Gastroesophageal sphincter (tissue), 4 donors: Measurements from ENCODE around the gene DCAKD. TPM values are rescaled to one million over a fixed set of nuclear protein-coding genes. Genes with fewer than 3 reads are reported as not detected.

ENCODE experiments used
- ATAC-seq: fragments of 150-250 bp; one replicate; pipeline ENCODE4 v1.9.1; 2016; ENCODE audit warnings: mild to moderate bottlenecking, moderate library complexity
- H3K27ac ChIP-seq, 4 donors: fragments of 200-600 bp; sonication (generic) in 3 of 4; 1 replicate in 3 of 4; 2 replicates in 1 of 4; pipeline ENCODE4 v1.5.1; 2016 to 2019
- H3K27me3 ChIP-seq: fragments of 200-600 bp; sonication (generic); one replicate; pipeline ENCODE4 v1.5.1; 2019
- H3K36me3 ChIP-seq, 2 donors: fragments of 200-600 bp; sonication (generic); one replicate each; pipeline ENCODE4 v1.5.1; 2019; ENCODE audit warnings: control low read depth in 1 of 2
- H3K4me1 ChIP-seq, 3 donors: fragments of 200-600 bp; sonication (generic); 1 replicate in 2 of 3; 2 replicates in 1 of 3; pipeline ENCODE4 v1.5.1; 2016 to 2019; ENCODE audit warnings: control low read depth in 2 of 3
- H3K4me3 ChIP-seq, 2 donors: fragments of 200-600 bp; sonication (generic); one replicate each; pipeline ENCODE4 v1.5.1; 2019; ENCODE audit warnings: mild to moderate bottlenecking in 1 of 2, moderate library complexity in 1 of 2
- H3K9me3 ChIP-seq, 3 donors: fragments of 200-600 bp; sonication (generic); one replicate each; pipeline ENCODE4 v1.5.1; 2017 to 2019; ENCODE audit warnings: control low read depth in 2 of 3
- EP300 ChIP-seq: sonication (generic); formaldehyde crosslinking; IDR thresholded peaks from one replicate; pipeline ENCODE4 v1.6.1; 2017; ENCODE audit warnings: antibody characterized with exemption, mild to moderate bottlenecking
- POLR2A ChIP-seq, 2 donors: fragments of 450-650 bp; IDR thresholded peaks; one replicate each; pipeline ENCODE4 v1.6.1; 2017; ENCODE audit warnings: antibody characterized with exemption in 2 of 2, mild to moderate bottlenecking in 2 of 2, moderate library complexity in 1 of 2
- POLR2AphosphoS5 ChIP-seq: sonication (generic); formaldehyde crosslinking; IDR thresholded peaks from one replicate; pipeline ENCODE4 v1.6.1; 2017; ENCODE audit warnings: antibody characterized with exemption
- WGBS, 2 donors: methylation state at CpG; one replicate each; pipeline ENCODE4 v1.1.5; 2018; ENCODE audit warnings: low coverage in 1 of 2; 5-methylcytosine and 5-hydroxymethylcytosine counted together
- total RNA-seq, 4 donors: library from RNA; depleted of rRNA; stranded (reverse); fragments of >200 nt; gene quantifications; one replicate each; pipeline ENCODE4 v1.1.0, GENCODE V29; 2016
- TF ChIP-seq, protein P1 (sequence below), 4 experiments: fragments of 200-600 bp in 2 of 4; fragments of 450-650 bp in 2 of 4; sonication (generic) in 1 of 4; IDR thresholded peaks; one replicate each; pipeline ENCODE4 v1.5.1; 2017 to 2019; ENCODE audit warnings: antibody characterized with exemption in 4 of 4, mild to moderate bottlenecking in 2 of 4, moderate library complexity in 2 of 4

The DCAKD gene
- total RNA-seq, 4 donors from 2014 or later = 50.3 to 68.2 (median 58.0) TPM

DNA sequence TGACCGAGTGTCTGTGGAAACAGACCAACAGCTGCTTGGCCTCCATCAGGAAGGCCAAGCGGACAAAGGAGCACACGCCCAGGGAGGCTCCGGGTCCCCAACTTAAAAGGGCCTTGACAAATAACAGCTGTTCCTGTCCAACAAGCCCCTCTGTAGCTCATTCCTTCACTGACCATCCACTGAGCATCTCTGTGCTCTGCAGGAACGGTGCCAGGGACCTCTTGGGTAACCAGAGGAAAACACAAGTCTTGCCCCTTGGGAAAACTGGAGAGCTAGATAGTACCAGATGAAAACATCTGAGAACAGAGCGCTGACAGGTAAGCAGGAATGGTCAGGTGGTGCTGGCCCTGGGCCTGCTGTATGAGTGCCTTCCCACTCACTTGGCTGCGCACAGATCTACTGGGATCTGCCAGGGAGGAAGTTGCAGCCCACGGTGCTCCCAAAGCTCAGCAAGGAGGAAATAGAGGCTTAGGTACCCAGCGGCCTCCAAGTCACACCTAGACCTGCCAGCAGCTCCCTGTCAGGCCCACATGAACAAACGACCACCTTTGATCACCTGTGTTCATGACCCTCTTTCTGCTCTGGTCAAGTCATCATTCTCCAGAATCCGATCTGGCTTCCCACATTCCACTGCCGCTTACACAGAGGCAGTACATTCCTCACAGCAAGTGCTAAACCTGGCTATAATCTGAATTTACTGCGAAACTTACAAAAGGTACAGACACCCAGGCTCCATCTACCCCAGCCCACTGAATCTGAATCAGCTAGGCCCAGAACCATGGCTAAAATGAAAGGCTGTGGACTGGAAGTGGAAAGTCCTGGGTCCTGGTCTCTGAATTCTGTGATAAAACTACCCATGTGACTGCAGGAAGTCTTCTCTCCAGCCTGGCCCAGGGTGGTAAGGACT, 12.5 kb downstream of the DCAKD start:
- H3K9me3 ChIP-seq = no peaks in the 10 kb centered on the region
- no peak overlapping the region for H3K4me3 ChIP-seq
- ATAC-seq = peak; percentile 82
- WGBS, 2 donors = 65 to 70% methylated on average over 2 to 10 of the region's 13 CpGs
- no peaks in the 10 kb centered on the region for H3K27me3 ChIP-seq
- H3K36me3 ChIP-seq = peaks cover 0 to 17% of the 10 kb centered on the region in 2 donors
- peaks cover 0 to 62% (median 30%) of the 10 kb centered on the region in 3 donors for H3K4me1 ChIP-seq
- peak overlapping the region in 3 of 4 donors; percentile 58 to 67 (median 63) for H3K27ac ChIP-seq
- TF ChIP-seq POLR2A (IDR thresholded peaks at IDR 0.05) (no peak), EP300 (no peak), POLR2AphosphoS5 (no peak)
- TF ChIP-seq, protein P1, sequence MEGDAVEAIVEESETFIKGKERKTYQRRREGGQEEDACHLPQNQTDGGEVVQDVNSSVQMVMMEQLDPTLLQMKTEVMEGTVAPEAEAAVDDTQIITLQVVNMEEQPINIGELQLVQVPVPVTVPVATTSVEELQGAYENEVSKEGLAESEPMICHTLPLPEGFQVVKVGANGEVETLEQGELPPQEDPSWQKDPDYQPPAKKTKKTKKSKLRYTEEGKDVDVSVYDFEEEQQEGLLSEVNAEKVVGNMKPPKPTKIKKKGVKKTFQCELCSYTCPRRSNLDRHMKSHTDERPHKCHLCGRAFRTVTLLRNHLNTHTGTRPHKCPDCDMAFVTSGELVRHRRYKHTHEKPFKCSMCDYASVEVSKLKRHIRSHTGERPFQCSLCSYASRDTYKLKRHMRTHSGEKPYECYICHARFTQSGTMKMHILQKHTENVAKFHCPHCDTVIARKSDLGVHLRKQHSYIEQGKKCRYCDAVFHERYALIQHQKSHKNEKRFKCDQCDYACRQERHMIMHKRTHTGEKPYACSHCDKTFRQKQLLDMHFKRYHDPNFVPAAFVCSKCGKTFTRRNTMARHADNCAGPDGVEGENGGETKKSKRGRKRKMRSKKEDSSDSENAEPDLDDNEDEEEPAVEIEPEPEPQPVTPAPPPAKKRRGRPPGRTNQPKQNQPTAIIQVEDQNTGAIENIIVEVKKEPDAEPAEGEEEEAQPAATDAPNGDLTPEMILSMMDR (IDR thresholded peaks at IDR 0.05) = no peak

DNA sequence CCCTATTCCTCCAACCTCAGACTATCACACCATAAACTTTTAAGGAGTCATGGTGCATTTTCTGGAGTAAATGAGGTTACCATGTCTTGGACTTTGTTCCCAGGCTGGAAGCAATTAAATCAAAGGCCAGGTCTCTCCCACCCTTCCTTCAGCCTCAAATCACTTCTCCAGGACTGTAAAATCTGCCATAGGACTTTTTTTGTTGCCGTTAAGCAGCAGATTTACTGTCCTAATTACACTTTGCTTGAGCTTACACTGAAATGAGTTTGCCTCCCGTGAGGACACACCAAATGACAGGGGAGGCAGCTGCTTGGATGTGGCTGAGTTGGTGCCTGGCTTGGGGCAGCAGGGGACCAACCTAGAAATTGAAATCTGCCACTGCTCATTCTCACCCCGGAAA, 14.7 kb downstream of the DCAKD start:
- no peaks in the 10 kb centered on the region for H3K27me3 ChIP-seq
- WGBS, 2 donors = 60 to 63% methylated on average over 1 to 3 of the region's 3 CpGs
- peaks cover 0 to 40% of the 10 kb centered on the region in 2 donors for H3K36me3 ChIP-seq
- TF ChIP-seq POLR2AphosphoS5 = no peak
- no peak for TF ChIP-seq POLR2A (IDR thresholded peaks at IDR 0.05)
- no peak for TF ChIP-seq EP300
- H3K4me3 ChIP-seq = no peak overlapping the region
- no peaks in the 10 kb centered on the region for H3K9me3 ChIP-seq
- no peak overlapping the region for H3K27ac ChIP-seq
- no peak for ATAC-seq
- H3K4me1 ChIP-seq = peaks cover 0 to 39% (median 17%) of the 10 kb centered on the region in 3 donors

DNA sequence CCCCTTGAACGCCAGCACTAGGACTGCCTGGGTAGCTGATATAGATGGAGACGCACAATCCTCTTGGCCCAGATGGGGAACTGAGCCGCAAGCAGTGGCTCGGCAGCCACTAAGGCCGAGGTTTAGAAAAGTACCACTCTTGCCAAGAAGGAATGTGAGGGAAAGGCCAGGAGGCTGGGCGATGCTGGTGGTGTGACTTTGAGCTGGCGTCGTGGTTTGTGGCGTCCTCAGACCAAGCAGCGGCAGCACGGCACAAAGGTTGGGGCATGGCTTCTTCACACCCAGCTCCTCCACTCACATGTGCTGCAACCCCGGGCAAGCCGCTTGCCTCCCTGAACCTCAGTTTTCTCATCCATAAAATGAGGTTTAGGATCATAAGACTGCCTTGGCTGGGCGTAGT, 15.6 kb downstream of the DCAKD start:
- WGBS, 2 donors = 96% methylated on average over 5 of the region's 14 CpGs; no CpG with 5 or more reads in 1 of the 2 donors
- Histone ChIP-seq H3K36me3 (peaks cover 0 to 49% of the 10 kb centered on the region in 2 donors), H3K4me1 (peaks cover 0 to 31% (median 14%) of the 10 kb centered on the region in 3 donors), H3K4me3 (no peak overlapping the region), H3K27me3 (no peaks in the 10 kb centered on the region), H3K27ac (no peak overlapping the region), H3K9me3 (no peaks in the 10 kb centered on the region)
- no peak for ATAC-seq
- TF ChIP-seq, protein P1 (IDR thresholded peaks at IDR 0.05) = no peak
- TF ChIP-seq POLR2A (IDR thresholded peaks at IDR 0.05) (no peak), EP300 (no peak), POLR2AphosphoS5 (no peak)

DNA sequence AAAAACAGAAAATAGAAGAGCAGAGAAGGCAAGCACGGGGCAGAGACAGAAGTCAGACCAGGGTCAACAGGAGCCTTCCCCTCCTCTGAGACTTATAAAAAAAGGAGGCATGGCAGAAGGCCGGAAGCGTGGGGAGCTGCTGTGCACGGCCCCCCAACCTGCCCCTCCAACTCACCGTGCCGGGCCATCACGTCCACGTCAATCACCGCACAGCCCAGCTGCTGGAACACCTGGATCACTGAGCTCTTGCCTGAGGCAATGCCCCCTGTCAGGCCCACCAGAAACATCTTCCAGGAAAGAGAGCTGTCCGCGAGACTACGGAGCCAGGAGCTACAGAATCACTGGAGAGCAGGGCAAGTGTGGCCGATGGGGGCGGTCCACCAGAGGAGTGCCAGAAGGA, 16.8 kb downstream of the DCAKD start:
- Histone ChIP-seq H3K4me1 (peaks cover 0 to 18% (median 7%) of the 10 kb centered on the region in 3 donors), H3K27me3 (no peaks in the 10 kb centered on the region), H3K27ac (no peak overlapping the region), H3K9me3 (no peaks in the 10 kb centered on the region), H3K36me3 (peaks cover 0 to 61% of the 10 kb centered on the region in 2 donors), H3K4me3 (no peak overlapping the region)
- 70 to 89% methylated on average over 2 to 10 of the region's 14 CpGs for WGBS, 2 donors
- TF ChIP-seq EP300 (no peak), POLR2A (IDR thresholded peaks at IDR 0.05) (no peak), POLR2AphosphoS5 (no peak)
- TF ChIP-seq, protein P1 (IDR thresholded peaks at IDR 0.05) = no peak
- no peak for ATAC-seq

DNA sequence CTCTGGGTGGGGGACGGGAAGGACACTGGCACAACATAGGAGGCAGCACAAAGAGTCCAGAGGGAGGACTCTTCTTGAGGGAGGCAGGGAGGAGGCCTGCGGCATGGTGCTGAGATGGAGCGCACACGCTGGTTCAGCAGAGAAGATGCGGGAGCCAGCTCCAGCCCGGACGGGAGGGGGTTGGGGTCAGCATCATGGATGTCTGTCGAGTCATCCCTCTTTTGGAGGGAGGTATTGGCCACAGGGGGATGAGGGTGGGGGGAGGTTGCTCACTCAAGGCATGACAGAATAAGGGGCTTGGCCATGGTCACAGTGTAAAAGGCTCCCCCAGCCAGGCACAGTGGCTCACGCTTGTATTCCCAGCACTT, 19.3 kb downstream of the DCAKD start:
- Histone ChIP-seq H3K27ac (no peak overlapping the region), H3K9me3 (no peaks in the 10 kb centered on the region), H3K4me1 (no peaks in the 10 kb centered on the region), H3K36me3 (peaks cover 0 to 81% of the 10 kb centered on the region in 2 donors), H3K4me3 (no peak overlapping the region), H3K27me3 (no peaks in the 10 kb centered on the region)
- no peak for ATAC-seq
- WGBS, 2 donors = 76 to 80% methylated on average over 6 to 7 of the region's 9 CpGs
- TF ChIP-seq POLR2A (IDR thresholded peaks at IDR 0.05) = no peak
- no peak for TF ChIP-seq EP300
- TF ChIP-seq POLR2AphosphoS5 = no peak
